Osteocyte (in vitro differentiated cells): ENCODE data around the gene PHACTR1. TPM values are rescaled to one million over a fixed set of nuclear protein-coding genes. Genes with fewer than 3 reads are reported as not detected.

Source experiments
- DNase-seq: peaks from one replicate; pipeline ENCODE4 v3.0.0; 2021; ENCODE audit warnings: mixed read lengths; ENCODE audit not compliant: unreplicated experiment; ENCODE audit errors: extremely low spot score
- H3K27ac Mint-ChIP-seq: one replicate; pipeline ENCODE4 v1.8.0; 2021; ENCODE audit warnings: mild to moderate bottlenecking, mixed read lengths; ENCODE audit not compliant: unreplicated experiment
- H3K27me3 Mint-ChIP-seq: one replicate; pipeline ENCODE4 v1.8.0; 2021; ENCODE audit warnings: mixed read lengths; ENCODE audit not compliant: unreplicated experiment
- H3K36me3 Mint-ChIP-seq: one replicate; pipeline ENCODE4 v1.8.0; 2021; ENCODE audit warnings: mixed read lengths; ENCODE audit not compliant: unreplicated experiment
- H3K4me1 Mint-ChIP-seq: one replicate; pipeline ENCODE4 v1.8.0; 2021; ENCODE audit warnings: mixed read lengths; ENCODE audit not compliant: unreplicated experiment
- H3K4me3 Mint-ChIP-seq: one replicate; pipeline ENCODE4 v1.8.0; 2021; ENCODE audit warnings: mild to moderate bottlenecking, moderate library complexity, mixed read lengths; ENCODE audit not compliant: unreplicated experiment
- H3K9me3 Mint-ChIP-seq: one replicate; pipeline ENCODE4 v1.8.0; 2021; ENCODE audit warnings: mixed read lengths; ENCODE audit not compliant: unreplicated experiment
- total RNA-seq: library from RNA; stranded (reverse); gene quantifications from 2 replicates; pipeline ENCODE4 v1.2.1, GENCODE V29; 2021
- TF ChIP-seq, protein P1 (sequence below): fragments of 200-600 bp; sonication (generic); IDR thresholded peaks from 2 replicates; pipeline ENCODE4 v1.5.0; 2021; ENCODE audit warnings: antibody characterized with exemption, mild to moderate bottlenecking, moderate library complexity

The PHACTR1 gene
- total RNA-seq, 1 donor from 2014 or later = 1.0 TPM

DNA sequence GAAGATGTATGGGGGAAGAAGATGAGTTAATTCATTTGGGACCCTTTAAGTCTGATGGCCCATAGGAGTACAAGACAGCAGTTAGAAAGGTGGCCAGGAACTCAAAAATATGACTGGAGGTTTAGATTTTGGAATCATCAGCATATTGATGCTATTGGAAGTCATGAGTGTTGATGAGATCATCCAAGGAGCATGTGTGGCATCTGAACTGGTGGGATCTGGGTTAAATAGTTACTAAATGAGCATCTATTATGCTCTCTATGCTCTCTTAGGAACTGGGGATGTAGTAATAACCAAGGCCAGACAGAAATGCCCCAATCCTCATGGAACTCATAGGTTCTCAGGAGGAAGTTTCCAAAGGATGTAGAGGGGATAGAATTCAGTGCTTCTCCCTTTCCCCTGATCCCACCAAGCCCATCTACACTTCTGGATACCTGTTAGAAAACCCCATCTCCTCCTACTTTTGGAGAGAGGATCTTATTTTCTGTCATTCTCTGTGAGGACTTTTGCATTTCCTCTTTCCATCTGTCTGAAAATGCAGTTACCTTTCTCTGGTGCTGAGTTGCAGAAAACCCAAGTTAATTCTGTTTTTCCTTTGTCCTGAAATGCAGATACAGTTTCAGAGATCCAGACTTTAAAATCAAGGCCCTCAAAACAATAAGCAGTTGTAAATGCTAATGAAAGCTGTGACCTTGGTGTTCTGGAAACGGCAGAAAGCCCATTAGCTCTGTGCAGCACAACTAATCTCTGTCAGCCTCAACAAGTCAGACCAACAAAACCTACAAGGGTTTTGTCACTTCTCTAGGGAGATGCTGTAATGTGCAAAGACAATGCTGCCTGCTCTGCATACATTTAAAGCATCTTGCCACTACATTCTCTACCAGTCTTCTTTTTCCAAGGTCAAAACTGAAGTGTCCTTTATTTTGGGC lies 546.0 kb downstream of the PHACTR1 start:
- no peak overlapping the region for H3K27ac Mint-ChIP-seq

DNA sequence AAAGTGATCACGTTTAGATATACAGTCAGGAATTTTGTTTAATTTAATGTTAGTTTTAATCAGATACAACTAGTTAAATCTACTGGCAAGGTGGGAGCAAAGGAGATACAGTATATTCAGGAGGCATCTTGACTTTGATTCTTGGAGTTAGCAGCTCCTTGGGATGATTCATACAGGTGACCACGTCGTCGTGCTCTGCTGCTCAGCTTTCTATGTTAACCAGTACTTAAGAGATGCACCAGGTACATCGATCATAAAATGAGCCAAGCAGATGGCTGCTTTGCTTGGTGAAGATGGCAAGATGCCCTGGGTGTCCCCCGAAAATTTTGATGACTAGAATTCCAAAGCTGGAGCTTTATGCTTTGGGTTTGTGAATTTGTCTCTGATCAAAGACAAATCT lies 547.1 kb downstream of the PHACTR1 start:
- no peaks in the 10 kb centered on the region for H3K9me3 Mint-ChIP-seq
- DNase-seq = no peak
- H3K36me3 Mint-ChIP-seq = no peaks in the 10 kb centered on the region
- H3K4me1 Mint-ChIP-seq = no peaks in the 10 kb centered on the region
- TF ChIP-seq, protein P1, sequence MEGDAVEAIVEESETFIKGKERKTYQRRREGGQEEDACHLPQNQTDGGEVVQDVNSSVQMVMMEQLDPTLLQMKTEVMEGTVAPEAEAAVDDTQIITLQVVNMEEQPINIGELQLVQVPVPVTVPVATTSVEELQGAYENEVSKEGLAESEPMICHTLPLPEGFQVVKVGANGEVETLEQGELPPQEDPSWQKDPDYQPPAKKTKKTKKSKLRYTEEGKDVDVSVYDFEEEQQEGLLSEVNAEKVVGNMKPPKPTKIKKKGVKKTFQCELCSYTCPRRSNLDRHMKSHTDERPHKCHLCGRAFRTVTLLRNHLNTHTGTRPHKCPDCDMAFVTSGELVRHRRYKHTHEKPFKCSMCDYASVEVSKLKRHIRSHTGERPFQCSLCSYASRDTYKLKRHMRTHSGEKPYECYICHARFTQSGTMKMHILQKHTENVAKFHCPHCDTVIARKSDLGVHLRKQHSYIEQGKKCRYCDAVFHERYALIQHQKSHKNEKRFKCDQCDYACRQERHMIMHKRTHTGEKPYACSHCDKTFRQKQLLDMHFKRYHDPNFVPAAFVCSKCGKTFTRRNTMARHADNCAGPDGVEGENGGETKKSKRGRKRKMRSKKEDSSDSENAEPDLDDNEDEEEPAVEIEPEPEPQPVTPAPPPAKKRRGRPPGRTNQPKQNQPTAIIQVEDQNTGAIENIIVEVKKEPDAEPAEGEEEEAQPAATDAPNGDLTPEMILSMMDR = no peak
- no peak overlapping the region for H3K4me3 Mint-ChIP-seq
- no peaks in the 10 kb centered on the region for H3K27me3 Mint-ChIP-seq
- H3K27ac Mint-ChIP-seq = no peak overlapping the region

More for the DNA sequence above, 546.0 kb downstream of the PHACTR1 start:
- Mint-ChIP-seq H3K4me3 (no peak overlapping the region), H3K27me3 (no peaks in the 10 kb centered on the region), H3K4me1 (no peaks in the 10 kb centered on the region), H3K9me3 (no peaks in the 10 kb centered on the region), H3K36me3 (no peaks in the 10 kb centered on the region)
- TF ChIP-seq, protein P1 = no peak
- DNase-seq = no peak

DNA sequence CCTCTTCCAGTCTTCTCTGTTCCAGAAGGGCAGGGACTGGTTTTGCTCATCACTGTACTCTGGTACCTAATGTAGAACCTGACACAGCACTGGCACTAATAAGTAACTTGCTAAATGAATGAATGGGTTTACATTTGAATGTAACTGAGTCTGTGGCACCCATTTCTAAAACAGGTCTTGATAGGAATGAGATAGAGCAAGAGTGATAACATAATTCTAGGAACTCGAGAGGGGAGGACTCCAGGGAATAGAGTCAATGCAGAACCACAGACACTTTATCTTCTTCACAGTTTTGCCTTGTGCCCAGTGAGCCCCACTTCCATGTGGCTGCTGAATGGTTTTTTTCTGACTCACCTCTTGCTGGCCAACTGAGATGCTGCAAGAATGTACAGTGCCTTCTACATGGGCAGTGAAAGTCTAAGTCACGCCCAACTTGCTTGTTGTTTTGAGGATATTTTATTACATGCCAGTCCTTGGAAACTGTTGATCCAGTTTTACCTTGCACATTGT lies 550.6 kb downstream of the PHACTR1 start:
- Mint-ChIP-seq H3K27me3 (no peaks in the 10 kb centered on the region), H3K9me3 (no peaks in the 10 kb centered on the region), H3K4me3 (no peak overlapping the region), H3K36me3 (no peaks in the 10 kb centered on the region), H3K4me1 (no peaks in the 10 kb centered on the region), H3K27ac (no peak overlapping the region)
- no peak for DNase-seq
- TF ChIP-seq, protein P1 = no peak

DNA sequence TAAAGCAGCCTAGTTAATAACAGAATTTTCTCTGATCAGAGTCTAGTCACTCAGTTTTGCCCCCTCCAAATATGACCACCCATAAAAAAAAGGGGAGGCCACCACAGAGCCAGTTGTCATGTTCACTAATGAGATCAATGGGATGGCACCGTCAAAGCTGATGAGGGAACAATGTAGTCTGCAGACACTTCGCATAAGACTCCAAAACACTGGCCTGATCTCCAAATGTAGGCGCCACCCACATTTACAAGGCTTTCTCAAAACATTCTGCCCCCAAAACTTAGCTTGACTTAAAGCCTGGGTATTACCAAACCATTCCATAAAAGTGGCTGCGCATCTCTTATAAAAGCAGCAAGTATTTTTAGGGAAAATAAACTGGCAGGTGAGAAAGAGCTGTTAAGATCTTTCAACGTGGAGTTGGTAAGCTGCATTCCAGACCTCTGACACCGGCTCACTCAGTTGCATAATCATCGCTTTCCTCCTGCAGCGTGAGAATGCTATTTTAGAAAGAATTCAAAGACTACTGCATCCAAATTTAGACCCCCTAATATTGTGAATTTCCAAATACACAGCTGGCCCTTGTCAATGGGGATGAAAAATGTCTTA lies 552.4 kb downstream of the PHACTR1 start:
- DNase-seq = no peak
- Mint-ChIP-seq H3K4me1 (no peaks in the 10 kb centered on the region), H3K27me3 (no peaks in the 10 kb centered on the region), H3K4me3 (no peak overlapping the region), H3K27ac (no peak overlapping the region), H3K9me3 (no peaks in the 10 kb centered on the region), H3K36me3 (no peaks in the 10 kb centered on the region)
- TF ChIP-seq, protein P1 = no peak
